HCT116 (cell line): Measurements from ENCODE around the gene DUSP18. TPM values are rescaled to one million over a fixed set of nuclear protein-coding genes. Genes with fewer than 3 reads are reported as not detected.

Experiments used
- ATAC-seq: fragments of 200-7000 bp; cut with Tn5 transposase; 2 replicates; pipeline ENCODE4 v1.9.1; 2020; ENCODE audit warnings: mild to moderate bottlenecking, moderate library complexity
- BruUV-seq: library from RNA; stranded (reverse); fragments of 400-500 nt; replicated peaks from 2 replicates; lab custom pipeline; 2021; lab: Mats Ljungman, UMichigan
- CTCF ChIA-PET: fragments of 300-600 bp; sonication (Branson Sonifier 250); formaldehyde crosslinking; loops from one replicate; lab custom pipeline; 2021; ENCODE audit warnings: antibody characterized with exemption; lab: Charles Lee
- POLR2A ChIA-PET: fragments of 300-600, 350-600 bp; sonication (Branson Sonifier 250); formaldehyde crosslinking; loops from one replicate; lab custom pipeline; 2021; ENCODE audit warnings: antibody characterized with exemption; lab: Charles Lee
- RAD21 ChIA-PET, 2 experiments: fragments of 300-600 bp; sonication (Branson Sonifier 250); formaldehyde crosslinking; loops; one replicate each; lab custom pipeline; 2023; ENCODE audit warnings: low total read pairs in 2 of 2; ENCODE audit not compliant: uncharacterized antibody in 2 of 2, unreplicated experiment in 2 of 2, low non-redundant PET in 1 of 2; lab: Charles Lee
- DNase-seq: peaks from one replicate; pipeline ENCODE4 v3.0.0-alpha.2; 2010; ENCODE audit warnings: low read depth, low spot score
- H2AFZ ChIP-seq: fragments of 200-600 bp; shearing (Covaris generic), sonication (generic); 2 replicates; pipeline ENCODE4 v1.6.1; 2017; ENCODE audit warnings: low read depth, mixed run types, mixed read lengths, antibody characterized with exemption, low read length; ENCODE audit not compliant: poor library complexity, severe bottlenecking
- H3K27ac ChIP-seq: 2 replicates; pipeline ENCODE4 v1.5.1; 2012; ENCODE audit warnings: low read depth, low read length
- H3K27me3 ChIP-seq: fragments of 200-600 bp; sonication (generic); 2 replicates; pipeline ENCODE4 v1.6.1; 2016; ENCODE audit warnings: mixed run types, low read length, mixed read lengths; ENCODE audit not compliant: insufficient read depth
- H3K36me3 ChIP-seq, 2 experiments: fragments of 200-500 bp in 1 of 2; fragments of 200-600 bp in 1 of 2; sonication (Bioruptor generic) in 1 of 2; sonication (generic) in 1 of 2; 2 replicates each; pipeline versions ENCODE4 v1.5.1 to v1.6.1; 2014 to 2016; ENCODE audit warnings: low read length in 2 of 2, inconsistent platforms in 1 of 2, mixed read lengths in 1 of 2, mixed run types in 1 of 2; ENCODE audit not compliant: insufficient read depth in 2 of 2, control insufficient read depth in 1 of 2
- H3K4me1 ChIP-seq, 2 experiments: fragments of 200-600 bp in 1 of 2; sonication (generic) in 1 of 2; 2 replicates each; pipeline versions ENCODE4 v1.5.1 to v1.6.1; 2012 to 2017; ENCODE audit warnings: low read length in 2 of 2, inconsistent platforms in 1 of 2, mild to moderate bottlenecking in 1 of 2, mixed read lengths in 1 of 2, mixed run types in 1 of 2, moderate library complexity in 1 of 2; ENCODE audit not compliant: insufficient read depth in 2 of 2, control insufficient read depth in 1 of 2
- H3K4me2 ChIP-seq: fragments of 200-600 bp; sonication (generic); 2 replicates; pipeline ENCODE4 v1.6.1; 2017; ENCODE audit warnings: mixed run types, low read length, mixed read lengths
- H3K4me3 ChIP-seq, 2 experiments: fragments of 200-600 bp in 1 of 2; sonication (generic) in 1 of 2; replicated peaks in 1 of 2; 2 replicates each; pipeline ENCODE4 v1.5.1; 2011 to 2016; ENCODE audit warnings: low read length in 2 of 2, control low read depth in 1 of 2, low read depth in 1 of 2, mild to moderate bottlenecking in 1 of 2, mixed read lengths in 1 of 2, mixed run types in 1 of 2
- H3K79me2 ChIP-seq: fragments of 200-600 bp; sonication (generic); 2 replicates; pipeline ENCODE4 v1.6.1; 2017; ENCODE audit warnings: mild to moderate bottlenecking, mixed run types, low read length, moderate library complexity, mixed read lengths; ENCODE audit not compliant: insufficient read depth
- H3K9ac ChIP-seq: fragments of 200-600 bp; sonication (generic); 2 replicates; pipeline ENCODE4 v1.6.1; 2016; ENCODE audit warnings: low read length, mixed read lengths
- H3K9me2 ChIP-seq: fragments of 200-600 bp; sonication (generic), shearing (Covaris generic); 2 replicates; pipeline ENCODE4 v1.6.1; 2017; ENCODE audit warnings: mixed run types, mild to moderate bottlenecking, moderate library complexity; ENCODE audit not compliant: insufficient read depth
- H3K9me3 ChIP-seq, 2 experiments: fragments of 200-500 bp in 1 of 2; fragments of 200-600 bp in 1 of 2; sonication (Bioruptor generic) in 1 of 2; sonication (generic) in 1 of 2; 2 replicates each; pipeline ENCODE4 v1.6.1; 2014 to 2017; ENCODE audit warnings: low read length in 2 of 2, mixed read lengths in 2 of 2, inconsistent platforms in 1 of 2, low read depth in 1 of 2, mild to moderate bottlenecking in 1 of 2, mixed run types in 1 of 2, moderate library complexity in 1 of 2; ENCODE audit not compliant: control insufficient read depth in 1 of 2, insufficient read depth in 1 of 2
- H4K20me1 ChIP-seq: fragments of 200-600 bp; sonication (generic), shearing (Covaris generic); 2 replicates; pipeline ENCODE4 v1.6.1; 2017; ENCODE audit warnings: mixed run types, mild to moderate bottlenecking, moderate library complexity; ENCODE audit not compliant: insufficient read depth
- CTCF ChIP-seq, 3 experiments: fragments of 200-600 bp in 1 of 3; sonication (generic) in 1 of 3; IDR thresholded peaks in 2 of 3; conservative IDR thresholded peaks in 1 of 3; 2 replicates each; pipeline ENCODE4 v1.5.1; 2012 to 2017; ENCODE audit warnings: low read depth in 2 of 3, low read length in 2 of 3, antibody characterized with exemption in 1 of 3, borderline replicate concordance in 1 of 3, control low read depth in 1 of 3, mild to moderate bottlenecking in 1 of 3, mixed read lengths in 1 of 3, mixed run types in 1 of 3, moderate library complexity in 1 of 3; ENCODE audit not compliant: insufficient read depth in 1 of 3
- EZH2phosphoT487 ChIP-seq: fragments of 200-600 bp; IDR thresholded peaks from 2 replicates; pipeline ENCODE4 v1.6.1; 2018; ENCODE audit warnings: antibody characterized with exemption, borderline replicate concordance
- SIN3A ChIP-seq: IDR thresholded peaks from 2 replicates; pipeline ENCODE4 v1.6.1; 2012; ENCODE audit warnings: low read depth
- YY1 ChIP-seq: IDR thresholded peaks from 2 replicates; pipeline ENCODE4 v1.6.1; 2011; ENCODE audit warnings: low read length, low read depth, moderate library complexity, mild to moderate bottlenecking; ENCODE audit not compliant: insufficient replicate concordance; ENCODE audit errors: extremely low read depth
- ZBTB33 ChIP-seq: IDR thresholded peaks from 2 replicates; pipeline ENCODE4 v1.6.1; 2011; ENCODE audit warnings: mild to moderate bottlenecking, low read length, moderate library complexity; ENCODE audit not compliant: insufficient replicate concordance; ENCODE audit errors: extremely low read depth
- intact Hi-C: fragments of 100-400 bp; cut with micrococcal nuclease; formaldehyde crosslinking; loops from 2 replicates; pipeline ENCODE4 v1.10.0; 2022
- total RNA-seq: library from RNA; stranded (reverse); gene quantifications from one replicate; pipeline ENCODE4 v1.2.1, GENCODE V29; 2021; ENCODE audit not compliant: unreplicated experiment

Gene DUSP18
- total RNA-seq, 1 experiment from 2014 or later, result 9.7 TPM

DNA sequence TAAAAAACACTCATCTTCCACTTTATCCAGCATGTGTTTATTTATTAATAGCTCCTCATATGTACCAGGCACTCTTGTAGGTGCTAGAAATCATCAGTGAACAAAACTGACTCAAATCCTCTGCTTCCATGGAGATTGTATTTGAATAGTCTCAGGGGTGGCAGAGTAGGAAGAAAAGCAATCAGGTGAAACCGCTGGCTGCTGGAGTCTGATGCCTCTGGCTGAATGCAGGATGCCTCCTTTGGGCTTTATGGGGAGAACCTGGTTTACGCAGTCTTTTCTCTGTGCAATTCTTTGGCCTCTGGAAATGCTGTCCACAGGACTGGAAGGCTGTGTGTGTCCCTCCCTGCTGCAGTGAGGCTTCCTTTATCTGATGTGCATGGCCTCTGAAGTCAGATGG is 14.2 kb upstream of the DUSP18 start:
- H4K20me1 ChIP-seq, result no peaks in the 10 kb centered on the region
- H3K27me3 ChIP-seq, result no peaks in the 10 kb centered on the region
- no peaks in the 10 kb centered on the region for H3K36me3 ChIP-seq
- RAD21 ChIA-PET, result no interaction called here
- H3K9ac ChIP-seq, result no peak overlapping the region
- H3K9me2 ChIP-seq, result no peaks in the 10 kb centered on the region
- H3K4me1 ChIP-seq, result no peaks in the 10 kb centered on the region; a peak in 1 of 4 replicates
- no peak overlapping the region for H3K27ac ChIP-seq
- DNase-seq (no peak), ATAC-seq (no peak)
- H3K4me2 ChIP-seq, result no peak overlapping the region
- H3K9me3 ChIP-seq, result no peaks in the 10 kb centered on the region
- intact Hi-C loops, result no loop called here
- no peak overlapping the region for H3K4me3 ChIP-seq
- H2AFZ ChIP-seq, result no peak overlapping the region
- no TSS peak for BruUV-seq
- POLR2A ChIA-PET, result no interaction called here
- H3K79me2 ChIP-seq, result no peaks in the 10 kb centered on the region
- TF ChIP-seq SIN3A (no peak), CTCF (IDR thresholded peaks at IDR 0.05 in 2 of 3, conservative IDR thresholded peaks at IDR 0.05 in 1 of 3; ENCODE audit: borderline replicate concordance in 1 of 3, insufficient read depth in 1 of 3, low read depth in 2 of 3, low read length in 2 of 3) (no peak), YY1 (no peak), EZH2phosphoT487 (no peak), ZBTB33 (no peak)
- CTCF ChIA-PET, result no interaction called here
